HG03575 (cell line): Measurements from ENCODE around the gene MEGF6.

Source experiments
- ATAC-seq: cut with Tn5 transposase; IDR thresholded peaks from one replicate; pipeline ENCODE4 v1.9.1; 2021; ENCODE audit not compliant: unreplicated experiment, insufficient number of reproducible peaks, low FRiP score; ENCODE audit errors: extremely low read depth

The MEGF6 gene

GRCh38 chr1:3611170-3612019 lies at the start of gene MEGF6:
MEGF6 (minus strand) TSS chr1:3611508; CDS start chr1:3611268, 240 bp downstream.
- ATAC-seq, result no peak

GRCh38 chr1:3660704-3661103 lies 49.4 kb upstream of the MEGF6 start:
- no peak for ATAC-seq

- no peak for ATAC-seq
Measured at GRCh38 chr1:3659093-3659492, 47.8 kb upstream of the MEGF6 start.

- ATAC-seq, result no peak
Measured at GRCh38 chr1:3658231-3658615, 46.9 kb upstream of the MEGF6 start.

GRCh38 chr1:3657578-3658230 lies 46.4 kb upstream of the MEGF6 start:
- ATAC-seq, result no peak

- no peak for ATAC-seq
Measured at GRCh38 chr1:3657096-3657475, 45.8 kb upstream of the MEGF6 start.

- ATAC-seq, result peak; percentile 45
Measured at GRCh38 chr1:3656450-3657095, 45.3 kb upstream of the MEGF6 start.

GRCh38 chr1:3654549-3655281 lies 43.4 kb upstream of the MEGF6 start:
- no peak for ATAC-seq

- no peak for ATAC-seq
Measured at GRCh38 chr1:3653286-3653618, 41.9 kb upstream of the MEGF6 start.

GRCh38 chr1:3652548-3653285 lies 41.4 kb upstream of the MEGF6 start:
- no peak for ATAC-seq

- ATAC-seq, result no peak
Measured at GRCh38 chr1:3651930-3652547, 40.7 kb upstream of the MEGF6 start, which contains the start of gene TP73. TP73 (plus strand) TSS chr1:3652516; CDS start chr1:3682366, 29,850 bp downstream.

GRCh38 chr1:3651026-3651929 lies 40.0 kb upstream of the MEGF6 start:
- no peak for ATAC-seq

- no peak for ATAC-seq
Measured at GRCh38 chr1:3650248-3651025, 39.1 kb upstream of the MEGF6 start.

GRCh38 chr1:3649342-3650247 lies 38.3 kb upstream of the MEGF6 start, which contains the start of gene WRAP73:
WRAP73 (minus strand) TSS chr1:3650103; CDS start chr1:3649999, 104 bp downstream.
- ATAC-seq, result no peak

GRCh38 chr1:3646596-3646995 lies 35.3 kb upstream of the MEGF6 start:
- no peak for ATAC-seq
